Measurements from ENCODE around the gene MTFP1. TPM values are rescaled to one million over a fixed set of nuclear protein-coding genes. Genes with fewer than 3 reads are reported as not detected.
A peak's percentile ranks its signal among the peaks of the same experiment; 100 is the strongest.

MTFP1 gene
- total RNA-seq, 1 donor from 2014 or later = 21.1 TPM

DNA sequence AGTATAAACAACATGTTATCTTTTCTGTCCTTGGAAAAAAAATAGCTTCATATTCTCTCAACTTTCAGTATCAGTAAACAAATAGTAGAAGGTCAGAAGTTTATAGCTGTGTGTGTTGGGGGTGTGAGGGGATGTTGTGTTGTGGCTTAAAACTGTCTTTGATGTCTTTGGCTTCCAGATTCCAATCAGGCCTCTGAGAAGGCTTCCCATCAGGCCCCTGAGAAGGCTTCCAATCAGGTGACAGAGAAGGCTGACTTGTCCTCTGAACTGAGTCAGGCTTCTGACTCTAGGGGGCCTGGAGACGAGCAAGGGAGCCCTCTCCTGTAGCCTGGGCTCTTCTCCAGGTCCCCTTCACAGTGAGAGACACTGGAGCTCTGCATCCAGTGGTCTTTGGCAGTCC is 9.3 kb downstream of the MTFP1 start:
- TF ChIP-seq CTCF (IDR thresholded peaks at IDR 0.05) (no peak), POLR2AphosphoS5 (IDR thresholded peaks at IDR 0.05; ENCODE audit: insufficient read depth in 1 of 2, low read depth in 1 of 2) (no peak), POLR2A (IDR thresholded peaks at IDR 0.05) (no peak)
- Histone ChIP-seq H3K9me3 (no peaks in the 10 kb centered on the region), H3K27me3 (no peaks in the 10 kb centered on the region), H3K4me3 (no peak overlapping the region), H3K4me1 (no peaks in the 10 kb centered on the region), H3K36me3 (no peaks in the 10 kb centered on the region), H3K27ac (no peak overlapping the region)
- intact Hi-C loops (cut with DNase I) = no loop called here
- no peak for DNase-seq (ENCODE audit: extremely low spot score in 2 of 2)

DNA sequence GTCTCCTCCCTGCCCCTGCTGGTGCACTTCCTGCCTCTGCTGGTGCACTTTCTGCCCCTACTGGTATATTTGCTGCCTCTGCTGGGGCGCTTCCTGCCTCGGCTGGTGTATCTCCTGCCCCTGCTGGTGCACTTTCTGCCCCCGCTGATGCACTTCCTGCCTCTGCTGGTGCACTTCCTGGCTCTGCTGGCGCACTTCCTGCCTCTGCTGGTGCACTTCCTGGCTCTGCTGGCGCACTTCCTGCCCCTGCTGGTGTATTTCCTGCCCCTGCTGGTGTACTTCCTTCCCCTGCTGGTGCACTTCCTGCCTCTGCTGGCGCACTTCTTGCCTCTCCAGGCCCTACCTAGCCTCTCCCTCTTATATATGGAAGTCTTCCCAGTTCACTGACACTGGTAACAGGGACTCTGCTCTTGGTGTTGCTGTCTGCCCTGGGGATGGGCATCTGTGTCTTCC is 10.1 kb downstream of the MTFP1 start:
- Histone ChIP-seq H3K27ac (peak overlapping the region; percentile 44), H3K36me3 (no peaks in the 10 kb centered on the region), H3K4me1 (no peaks in the 10 kb centered on the region), H3K9me3 (no peaks in the 10 kb centered on the region), H3K4me3 (no peak overlapping the region), H3K27me3 (no peaks in the 10 kb centered on the region)
- intact Hi-C loops (cut with DNase I) = no loop called here
- peak in 1 of 2 donors; percentile 52 for TF ChIP-seq POLR2AphosphoS5 (IDR thresholded peaks at IDR 0.05; ENCODE audit: insufficient read depth in 1 of 2, low read depth in 1 of 2)
- TF ChIP-seq CTCF (IDR thresholded peaks at IDR 0.05) = peak in 1 of 3 experiments; percentile 12
- no peak for TF ChIP-seq POLR2A (IDR thresholded peaks at IDR 0.05)
- DNase-seq (ENCODE audit: extremely low spot score in 2 of 2) = no peak

DNA sequence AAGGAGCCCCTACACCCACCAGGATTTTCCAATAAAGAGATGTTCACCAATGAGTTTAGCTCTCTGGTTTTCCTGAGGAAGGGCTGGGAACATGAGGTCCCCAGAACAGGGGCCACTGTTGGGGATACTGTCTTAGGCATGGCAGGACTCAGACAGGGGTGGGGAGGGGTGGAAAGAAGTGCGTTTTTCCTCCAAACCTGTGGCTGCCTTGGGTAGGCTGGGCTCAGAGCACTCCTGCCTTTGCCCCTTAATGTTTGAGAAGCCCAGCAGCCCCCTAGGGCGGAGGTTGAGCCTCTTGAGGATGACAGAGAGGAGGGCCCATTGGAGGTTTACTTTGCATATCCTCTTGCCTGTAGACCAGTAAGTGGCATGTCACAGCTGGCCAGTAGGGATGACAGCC is 10.6 kb downstream of the MTFP1 start:
- Histone ChIP-seq H3K4me3 (no peak overlapping the region), H3K36me3 (no peaks in the 10 kb centered on the region), H3K27me3 (no peaks in the 10 kb centered on the region), H3K9me3 (no peaks in the 10 kb centered on the region), H3K4me1 (no peaks in the 10 kb centered on the region), H3K27ac (peak overlapping the region; percentile 44)
- no peak for TF ChIP-seq CTCF (IDR thresholded peaks at IDR 0.05)
- no peak for TF ChIP-seq POLR2AphosphoS5 (IDR thresholded peaks at IDR 0.05; ENCODE audit: insufficient read depth in 1 of 2, low read depth in 1 of 2)
- no peak for TF ChIP-seq POLR2A (IDR thresholded peaks at IDR 0.05)
- DNase-seq (ENCODE audit: extremely low spot score in 2 of 2) = no peak
- intact Hi-C loops (cut with DNase I) = no loop called here

DNA sequence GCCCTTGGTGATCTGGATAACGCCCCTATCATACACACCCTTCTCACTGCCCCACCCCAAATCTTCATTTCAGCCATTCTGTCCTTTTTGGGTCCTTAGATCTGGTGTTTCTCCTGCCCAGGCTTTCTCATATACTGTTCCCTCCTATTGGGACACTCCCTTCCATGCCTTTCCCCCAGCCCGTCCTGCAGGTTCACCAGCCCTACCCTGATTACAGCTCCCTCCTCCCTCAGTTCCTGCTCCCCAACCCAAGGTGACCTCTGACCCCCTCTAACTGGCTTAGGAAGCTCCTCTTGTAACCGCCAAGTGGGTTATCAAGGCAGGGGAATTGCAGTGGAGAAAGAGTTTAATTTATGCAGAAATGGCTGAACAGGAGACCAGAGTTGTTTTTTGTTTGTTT is 13.0 kb downstream of the MTFP1 start:
- Histone ChIP-seq H3K36me3 (no peaks in the 10 kb centered on the region), H3K4me1 (no peaks in the 10 kb centered on the region), H3K27ac (no peak overlapping the region), H3K27me3 (no peaks in the 10 kb centered on the region), H3K4me3 (no peak overlapping the region), H3K9me3 (no peaks in the 10 kb centered on the region)
- intact Hi-C loops (cut with DNase I) = no loop called here
- TF ChIP-seq CTCF (IDR thresholded peaks at IDR 0.05) (no peak), POLR2A (IDR thresholded peaks at IDR 0.05) (no peak), POLR2AphosphoS5 (IDR thresholded peaks at IDR 0.05; ENCODE audit: insufficient read depth in 1 of 2, low read depth in 1 of 2) (no peak)
- DNase-seq (ENCODE audit: extremely low spot score in 2 of 2) = no peak

DNA sequence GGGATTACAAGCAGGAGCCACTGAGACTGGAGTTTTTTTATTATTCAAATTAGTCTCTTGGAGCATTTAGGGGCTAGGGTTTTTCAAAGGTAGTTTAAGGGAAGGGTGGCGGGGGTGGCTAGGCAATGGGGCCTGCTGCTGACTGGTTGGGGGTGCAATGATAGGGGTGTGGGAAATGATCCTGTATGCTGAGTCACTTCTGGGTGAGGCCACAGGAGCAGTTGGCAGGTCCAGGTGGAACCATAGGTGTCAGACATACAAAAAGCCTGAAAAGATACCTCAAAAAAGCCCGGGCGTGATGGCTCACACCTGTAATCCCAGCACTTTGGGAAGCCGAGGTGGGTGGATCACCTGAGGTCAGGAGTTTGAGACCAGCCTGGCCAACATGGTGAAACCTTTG is 13.7 kb downstream of the MTFP1 start:
- intact Hi-C loops (cut with DNase I) = no loop called here
- no peaks in the 10 kb centered on the region for H3K36me3 ChIP-seq
- H3K4me1 ChIP-seq = no peaks in the 10 kb centered on the region
- no peak overlapping the region for H3K27ac ChIP-seq
- H3K9me3 ChIP-seq = no peaks in the 10 kb centered on the region
- H3K27me3 ChIP-seq = no peaks in the 10 kb centered on the region
- TF ChIP-seq POLR2A (IDR thresholded peaks at IDR 0.05) (no peak), POLR2AphosphoS5 (IDR thresholded peaks at IDR 0.05; ENCODE audit: insufficient read depth in 1 of 2, low read depth in 1 of 2) (no peak), CTCF (IDR thresholded peaks at IDR 0.05) (no peak)
- DNase-seq (ENCODE audit: extremely low spot score in 2 of 2) = no peak
- no peak overlapping the region for H3K4me3 ChIP-seq
